ENCODE measurements around the gene EVL.
A peak's percentile ranks its signal among the peaks of the same experiment; 100 is the strongest.
"Not testable (repeated sequence)": the region's sequence is repeated elsewhere in the genome, so short reads cannot be mapped to it uniquely, and the experiment has no call there.

EVL gene

DNA sequence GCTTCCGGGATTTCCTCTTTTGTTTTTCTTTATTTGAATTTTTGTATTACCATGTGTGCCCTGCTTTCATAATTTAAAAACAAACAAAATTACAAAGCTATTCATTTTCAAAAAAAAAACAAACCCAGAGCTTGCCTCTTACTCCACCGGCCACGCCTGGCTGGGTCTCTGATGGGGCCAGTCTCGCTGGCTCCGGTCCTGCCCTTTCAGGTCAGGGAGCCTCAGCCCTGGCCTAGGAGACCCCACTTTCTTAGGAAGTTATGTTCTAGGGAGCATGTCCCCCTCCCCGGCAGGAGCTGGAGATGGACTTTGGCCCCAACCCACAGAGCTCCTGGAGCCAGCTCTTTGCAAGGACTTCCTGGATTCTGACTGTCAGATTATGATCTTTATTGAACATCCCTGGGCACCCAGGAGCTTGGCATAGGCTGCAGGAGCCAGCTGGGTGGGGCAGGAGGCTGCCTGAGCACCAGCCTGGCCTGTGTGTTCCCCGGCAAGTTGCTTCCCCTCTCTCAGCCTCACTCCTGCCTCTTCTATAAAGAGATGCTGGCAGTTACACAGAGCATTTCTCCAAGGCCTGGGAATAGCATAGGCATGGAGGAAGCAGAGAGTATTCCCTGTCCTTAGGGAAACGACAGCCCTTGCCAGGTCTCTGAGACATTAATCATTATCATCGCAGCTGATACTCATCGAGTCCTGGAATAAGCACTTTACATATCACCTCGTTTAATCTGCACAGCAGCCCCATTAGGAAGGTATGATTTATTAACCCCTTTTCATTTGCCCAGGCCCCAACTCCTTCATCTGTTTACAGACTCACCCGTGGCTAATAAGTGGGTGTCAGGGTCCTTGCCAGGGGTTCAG lies 90.8 kb downstream of the EVL start:
- no peak for DNase-seq
- Histone ChIP-seq H3K36me3 (ENCODE audit: control insufficient read depth, insufficient read depth, low read length) (no peaks in the 10 kb centered on the region), H3K4me1 (ENCODE audit: control insufficient read depth, insufficient read depth, low read length, poor library complexity, severe bottlenecking) (peaks cover 13% of the 10 kb centered on the region), H3K4me3 (ENCODE audit: insufficient read depth, low read depth, low read length, poor library complexity, severe bottlenecking) (no peak overlapping the region), H3K27me3 (replicated peaks; ENCODE audit: control insufficient read depth, insufficient read depth, low read length, poor library complexity, severe bottlenecking) (peaks cover 10% of the 10 kb centered on the region), H3K27ac (ENCODE audit: insufficient read depth, low read length, poor library complexity, severe bottlenecking) (no peak overlapping the region), H3K9me3 (ENCODE audit: control insufficient read depth, low read length) (peaks cover 6% of the 10 kb centered on the region)

DNA sequence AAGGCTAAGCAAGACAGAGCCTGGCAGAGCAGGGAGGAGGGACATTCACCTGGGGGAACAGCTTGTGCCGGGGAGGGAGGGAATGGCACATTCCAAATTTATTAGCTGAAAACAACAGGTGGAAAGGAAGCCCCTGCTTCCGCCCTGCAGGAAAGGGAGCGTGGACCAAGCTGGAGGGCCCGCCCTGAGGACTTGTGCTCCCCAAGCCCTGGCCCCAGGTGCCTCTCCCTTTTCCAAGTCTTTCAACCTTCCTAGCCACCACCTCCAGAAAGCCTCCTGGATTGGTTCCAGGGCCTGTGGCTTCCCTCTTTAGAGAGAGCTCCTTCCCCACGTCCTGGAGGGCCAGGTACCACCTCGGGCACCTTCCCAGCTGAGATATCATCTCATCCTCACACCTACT lies 91.6 kb downstream of the EVL start:
- Histone ChIP-seq H3K4me1 (ENCODE audit: control insufficient read depth, insufficient read depth, low read length, poor library complexity, severe bottlenecking) (peaks cover 13% of the 10 kb centered on the region), H3K4me3 (ENCODE audit: insufficient read depth, low read depth, low read length, poor library complexity, severe bottlenecking) (no peak overlapping the region), H3K27ac (ENCODE audit: insufficient read depth, low read length, poor library complexity, severe bottlenecking) (no peak overlapping the region), H3K36me3 (ENCODE audit: control insufficient read depth, insufficient read depth, low read length) (no peaks in the 10 kb centered on the region), H3K9me3 (ENCODE audit: control insufficient read depth, low read length) (peaks cover 6% of the 10 kb centered on the region), H3K27me3 (replicated peaks; ENCODE audit: control insufficient read depth, insufficient read depth, low read length, poor library complexity, severe bottlenecking) (peaks cover 10% of the 10 kb centered on the region)
- DNase-seq, result no peak

DNA sequence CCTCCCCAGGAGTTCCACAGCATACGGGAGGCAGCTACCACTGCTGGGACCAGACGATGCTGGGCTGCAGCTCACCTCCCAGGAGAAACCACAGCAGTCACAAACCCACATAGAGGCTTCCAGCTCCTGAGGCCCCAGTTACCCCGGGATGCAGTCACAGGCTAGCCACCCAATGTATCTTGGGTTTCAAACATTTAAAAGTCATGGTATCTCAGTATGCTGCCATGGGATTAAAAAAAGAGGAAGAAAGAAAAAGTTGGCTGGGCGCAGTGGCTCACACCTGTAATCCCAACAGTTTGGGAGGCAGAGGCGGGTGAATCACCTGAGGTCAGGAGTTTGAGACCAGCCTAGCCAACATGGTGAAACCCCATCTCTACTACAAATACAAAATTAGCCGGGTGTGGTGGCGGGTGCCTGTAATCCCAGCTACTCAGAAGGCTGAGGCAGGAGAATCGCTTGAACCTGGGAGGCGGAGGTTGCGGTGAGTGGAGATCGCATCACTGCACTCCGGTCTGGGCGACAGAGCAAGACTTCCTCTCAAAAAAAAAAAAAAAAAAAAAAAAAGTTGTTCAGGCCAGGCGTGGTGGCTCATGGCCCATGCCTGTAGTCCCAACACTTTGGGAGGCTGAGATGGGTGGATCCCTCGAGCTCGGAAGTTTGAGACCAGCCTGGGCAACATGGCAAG lies 92.5 kb downstream of the EVL start:
- H3K9me3 ChIP-seq (ENCODE audit: control insufficient read depth, low read length); H3K4me3 ChIP-seq (ENCODE audit: insufficient read depth, low read depth, low read length, poor library complexity, severe bottlenecking); H3K27ac ChIP-seq (ENCODE audit: insufficient read depth, low read length, poor library complexity, severe bottlenecking); H3K36me3 ChIP-seq (ENCODE audit: control insufficient read depth, insufficient read depth, low read length); DNase-seq: not testable (repeated sequence)
- Histone ChIP-seq H3K4me1 (ENCODE audit: control insufficient read depth, insufficient read depth, low read length, poor library complexity, severe bottlenecking) (peaks cover 13% of the 10 kb centered on the region), H3K27me3 (replicated peaks; ENCODE audit: control insufficient read depth, insufficient read depth, low read length, poor library complexity, severe bottlenecking) (peaks cover 10% of the 10 kb centered on the region)

DNA sequence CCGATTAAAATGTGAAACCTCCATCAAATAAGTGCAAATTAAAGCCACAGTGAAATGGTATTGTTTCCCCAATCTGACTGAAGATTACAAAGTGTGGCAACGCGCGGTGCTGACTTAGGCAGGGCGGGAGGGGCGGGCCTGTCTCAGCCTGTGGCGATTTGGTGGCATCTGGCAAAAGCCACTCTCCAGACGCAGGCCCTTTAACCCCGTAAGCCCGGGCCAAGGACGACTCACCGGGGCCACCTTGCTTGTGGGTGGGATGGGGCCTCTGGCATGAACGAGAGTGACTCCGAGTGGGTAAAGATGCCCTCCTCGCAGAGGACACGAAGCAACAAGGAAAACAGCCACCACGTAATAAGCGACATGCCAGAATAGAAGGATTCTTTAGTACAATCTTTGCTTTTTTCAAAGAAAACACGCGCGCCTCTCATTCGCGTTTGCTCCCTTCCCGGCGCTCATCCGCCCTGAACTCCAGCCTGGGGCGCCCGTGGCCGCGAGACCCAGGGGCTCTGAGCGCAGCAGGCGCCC lies 93.4 kb downstream of the EVL start:
- Histone ChIP-seq H3K4me3 (ENCODE audit: insufficient read depth, low read depth, low read length, poor library complexity, severe bottlenecking) (peak overlapping the region; percentile 54), H3K36me3 (ENCODE audit: control insufficient read depth, insufficient read depth, low read length) (no peaks in the 10 kb centered on the region), H3K4me1 (ENCODE audit: control insufficient read depth, insufficient read depth, low read length, poor library complexity, severe bottlenecking) (peaks cover 13% of the 10 kb centered on the region), H3K27ac (ENCODE audit: insufficient read depth, low read length, poor library complexity, severe bottlenecking) (no peak overlapping the region), H3K9me3 (ENCODE audit: control insufficient read depth, low read length) (peaks cover 6% of the 10 kb centered on the region), H3K27me3 (replicated peaks; ENCODE audit: control insufficient read depth, insufficient read depth, low read length, poor library complexity, severe bottlenecking) (peaks cover 10% of the 10 kb centered on the region)
- no peak for DNase-seq

DNA sequence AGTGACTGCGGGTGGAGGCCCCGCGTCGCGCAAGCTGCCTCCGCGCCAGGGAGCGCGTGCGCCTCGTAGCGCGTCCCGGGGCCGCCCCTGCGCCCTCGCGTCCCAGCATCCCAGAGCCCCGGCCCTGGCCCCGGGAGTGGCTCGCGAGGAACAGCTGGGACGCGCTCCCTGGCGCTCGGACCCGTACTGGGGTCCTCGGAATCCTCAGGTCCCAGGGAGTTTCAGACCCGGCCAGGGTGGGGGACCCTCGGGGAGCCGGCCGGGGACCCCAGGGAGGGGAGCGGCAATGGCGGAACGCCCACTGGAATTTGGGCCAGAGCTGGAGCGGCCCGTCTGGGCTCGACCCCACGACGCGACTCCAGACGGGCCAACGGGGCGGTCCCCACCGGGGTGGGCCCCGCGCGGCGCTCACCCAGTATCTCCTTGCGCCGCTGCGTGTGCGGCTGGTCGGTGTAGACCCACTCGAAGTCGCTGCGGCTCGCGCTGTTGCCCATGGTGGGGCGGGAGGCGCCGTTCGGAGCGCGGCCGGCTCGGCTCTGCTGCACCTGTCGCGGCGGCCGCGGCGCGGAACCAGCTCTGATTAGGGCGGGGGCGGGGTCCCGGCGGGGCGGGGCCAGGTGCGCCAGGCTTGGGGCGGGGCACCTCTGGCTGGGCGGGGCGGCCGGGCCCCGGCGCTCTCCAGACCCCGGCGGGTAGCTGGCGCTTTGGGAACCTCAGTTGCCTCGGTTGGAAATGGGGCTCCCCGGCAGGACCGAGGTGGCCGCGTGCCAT lies 94.1 kb downstream of the EVL start, which contains the start of gene DEGS2:
Gene DEGS2, minus strand, starts transcription at position 552 of the 771 bp plus-strand sequence. Its CDS starts 58 bp downstream, at position 494.
- peak; percentile 38 to 52 (median 43) for DNase-seq
- no peaks in the 10 kb centered on the region for H3K36me3 ChIP-seq (ENCODE audit: control insufficient read depth, insufficient read depth, low read length)
- peaks cover 13% of the 10 kb centered on the region for H3K4me1 ChIP-seq (ENCODE audit: control insufficient read depth, insufficient read depth, low read length, poor library complexity, severe bottlenecking)
- peaks cover 6% of the 10 kb centered on the region for H3K9me3 ChIP-seq (ENCODE audit: control insufficient read depth, low read length)
- no peak within 1 kb of the TSS for H3K27ac ChIP-seq (ENCODE audit: insufficient read depth, low read length, poor library complexity, severe bottlenecking)
- peak within 1 kb of the TSS; percentile 54 for H3K4me3 ChIP-seq (ENCODE audit: insufficient read depth, low read depth, low read length, poor library complexity, severe bottlenecking)
- peaks cover 10% of the 10 kb centered on the region for H3K27me3 ChIP-seq (replicated peaks; ENCODE audit: control insufficient read depth, insufficient read depth, low read length, poor library complexity, severe bottlenecking)

DNA sequence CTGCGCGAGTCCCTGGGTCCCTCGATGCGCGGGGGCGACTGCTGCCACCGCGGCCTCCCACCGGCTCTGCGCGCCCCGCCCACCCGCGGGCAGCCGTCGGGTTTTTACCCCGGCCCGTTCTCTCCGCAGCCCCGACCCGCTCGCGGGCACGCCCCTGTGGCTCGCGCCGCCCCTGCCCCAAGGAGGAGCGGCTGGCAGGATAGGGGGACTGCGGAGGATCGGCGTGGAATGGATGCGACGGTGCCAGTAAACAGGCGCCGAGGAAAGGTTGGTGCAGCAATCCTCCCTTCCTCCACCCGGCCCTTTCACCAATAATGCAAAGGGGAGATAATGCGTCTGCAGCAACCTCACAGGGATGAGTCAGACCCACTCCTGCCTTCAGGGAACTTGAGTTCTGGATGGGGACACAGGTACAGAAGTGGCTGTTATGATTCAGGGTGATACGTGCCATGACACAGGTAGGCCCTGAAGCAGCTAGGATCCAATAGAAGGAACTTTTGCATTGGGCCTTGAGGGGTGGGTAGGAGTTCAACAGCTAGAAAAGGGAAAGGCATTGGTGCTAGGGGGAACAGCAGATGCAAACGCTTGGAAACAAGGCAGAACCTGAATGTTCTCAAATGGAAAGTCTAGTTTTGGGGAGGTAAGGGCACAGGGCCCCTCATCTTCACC lies 94.8 kb downstream of the EVL start:
- H3K36me3 ChIP-seq (ENCODE audit: control insufficient read depth, insufficient read depth, low read length), result no peaks in the 10 kb centered on the region
- peaks cover 13% of the 10 kb centered on the region for H3K4me1 ChIP-seq (ENCODE audit: control insufficient read depth, insufficient read depth, low read length, poor library complexity, severe bottlenecking)
- H3K27ac ChIP-seq (ENCODE audit: insufficient read depth, low read length, poor library complexity, severe bottlenecking), result no peak overlapping the region
- peak overlapping the region; percentile 54 for H3K4me3 ChIP-seq (ENCODE audit: insufficient read depth, low read depth, low read length, poor library complexity, severe bottlenecking)
- DNase-seq, result no peak
- H3K27me3 ChIP-seq (replicated peaks; ENCODE audit: control insufficient read depth, insufficient read depth, low read length, poor library complexity, severe bottlenecking), result peaks cover 10% of the 10 kb centered on the region
- H3K9me3 ChIP-seq (ENCODE audit: control insufficient read depth, low read length), result peaks cover under 1% of the 10 kb centered on the region

DNA sequence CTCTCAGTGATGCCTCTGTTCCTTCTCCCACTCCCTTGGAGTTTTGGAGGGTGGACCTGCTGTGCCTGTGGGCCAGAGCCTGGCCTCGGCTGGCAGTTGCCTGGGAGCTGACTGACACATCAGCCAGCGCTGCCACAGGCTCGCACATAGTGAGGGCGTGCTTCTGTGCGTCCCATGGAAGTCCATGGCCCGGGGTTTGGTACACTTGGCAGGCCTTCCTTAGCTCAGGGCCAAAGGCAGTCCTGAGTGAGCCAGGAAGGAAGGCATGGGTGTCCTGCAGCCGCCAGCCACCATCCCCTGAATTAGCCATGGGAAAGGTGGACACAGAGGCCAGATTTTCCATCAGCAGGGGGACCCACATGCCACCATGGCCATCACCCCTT lies 95.3 kb downstream of the EVL start:
- Histone ChIP-seq H3K4me1 (ENCODE audit: control insufficient read depth, insufficient read depth, low read length, poor library complexity, severe bottlenecking) (peaks cover 13% of the 10 kb centered on the region), H3K27ac (ENCODE audit: insufficient read depth, low read length, poor library complexity, severe bottlenecking) (no peak overlapping the region), H3K9me3 (ENCODE audit: control insufficient read depth, low read length) (no peaks in the 10 kb centered on the region), H3K4me3 (ENCODE audit: insufficient read depth, low read depth, low read length, poor library complexity, severe bottlenecking) (no peak overlapping the region), H3K27me3 (replicated peaks; ENCODE audit: control insufficient read depth, insufficient read depth, low read length, poor library complexity, severe bottlenecking) (peaks cover 10% of the 10 kb centered on the region), H3K36me3 (ENCODE audit: control insufficient read depth, insufficient read depth, low read length) (no peaks in the 10 kb centered on the region)
- DNase-seq, result no peak

DNA sequence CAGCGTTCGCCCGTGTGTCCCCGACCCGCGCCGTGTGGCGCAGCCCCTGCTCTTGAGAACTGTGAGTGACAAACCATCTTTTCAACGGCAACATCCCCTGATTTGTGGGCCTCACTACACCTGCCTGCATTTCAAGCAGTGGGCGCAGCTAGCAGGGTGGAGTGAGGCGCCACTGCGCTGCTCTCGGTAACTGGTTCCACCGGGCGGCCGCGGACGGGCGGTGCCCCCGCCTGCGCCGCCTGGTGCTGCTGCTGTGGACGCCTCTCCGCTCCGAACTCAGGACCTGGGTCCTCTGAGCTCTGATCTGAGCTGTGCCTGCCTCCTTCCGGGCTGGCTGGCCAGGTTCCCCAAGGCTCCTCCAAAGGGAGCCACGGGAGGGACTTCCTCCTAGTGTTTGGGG lies 100.2 kb downstream of the EVL start:
- H3K9me3 ChIP-seq (ENCODE audit: control insufficient read depth, low read length), result no peaks in the 10 kb centered on the region
- H3K27me3 ChIP-seq (replicated peaks; ENCODE audit: control insufficient read depth, insufficient read depth, low read length, poor library complexity, severe bottlenecking), result no peaks in the 10 kb centered on the region
- peaks cover 10% of the 10 kb centered on the region for H3K4me1 ChIP-seq (ENCODE audit: control insufficient read depth, insufficient read depth, low read length, poor library complexity, severe bottlenecking)
- no peak for DNase-seq
- no peak overlapping the region for H3K27ac ChIP-seq (ENCODE audit: insufficient read depth, low read length, poor library complexity, severe bottlenecking)
- H3K36me3 ChIP-seq (ENCODE audit: control insufficient read depth, insufficient read depth, low read length), result no peaks in the 10 kb centered on the region
- no peak overlapping the region for H3K4me3 ChIP-seq (ENCODE audit: insufficient read depth, low read depth, low read length, poor library complexity, severe bottlenecking)

DNA sequence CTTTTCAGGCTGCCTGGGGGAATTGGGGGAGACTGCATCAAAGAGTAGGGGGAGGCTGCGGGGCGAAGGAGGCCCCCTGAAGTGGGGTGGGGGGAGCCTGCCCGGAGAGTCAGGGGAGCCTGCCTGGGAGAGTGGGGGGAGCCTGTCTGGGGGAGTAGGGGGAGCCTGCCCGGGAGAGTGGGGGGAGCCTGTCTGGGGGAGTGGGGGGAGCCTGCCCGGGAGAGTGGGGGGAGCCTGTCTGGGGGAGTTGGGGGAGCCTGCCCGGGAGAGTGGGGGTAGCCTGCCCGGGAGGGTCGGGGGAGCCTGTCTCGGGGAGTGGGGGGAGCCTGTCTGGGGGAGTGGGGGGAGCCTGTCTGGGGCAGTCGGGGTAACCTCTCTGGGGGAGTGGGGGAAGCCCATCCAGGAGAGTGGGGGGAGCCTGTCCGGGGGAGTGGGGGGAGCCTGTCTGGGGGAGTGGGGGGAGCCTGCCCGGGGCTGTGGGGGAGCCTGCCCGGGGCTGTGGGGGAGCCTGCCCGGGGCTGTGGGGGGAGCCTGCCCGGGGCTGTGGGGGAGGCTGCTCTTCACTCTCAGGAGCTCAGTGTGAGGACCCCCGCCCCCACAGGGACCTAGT lies 100.7 kb downstream of the EVL start:
- Histone ChIP-seq H3K27me3 (replicated peaks; ENCODE audit: control insufficient read depth, insufficient read depth, low read length, poor library complexity, severe bottlenecking) (no peaks in the 10 kb centered on the region), H3K4me1 (ENCODE audit: control insufficient read depth, insufficient read depth, low read length, poor library complexity, severe bottlenecking) (peaks cover 10% of the 10 kb centered on the region), H3K36me3 (ENCODE audit: control insufficient read depth, insufficient read depth, low read length) (no peaks in the 10 kb centered on the region), H3K9me3 (ENCODE audit: control insufficient read depth, low read length) (no peaks in the 10 kb centered on the region), H3K4me3 (ENCODE audit: insufficient read depth, low read depth, low read length, poor library complexity, severe bottlenecking) (peak overlapping the region; percentile 41), H3K27ac (ENCODE audit: insufficient read depth, low read length, poor library complexity, severe bottlenecking) (no peak overlapping the region)
- no peak for DNase-seq
